SH-SY5Y (cell line): ENCODE data around the gene AIRE.

Source experiments
- GATA2 ChIP-seq: IDR thresholded peaks from 2 replicates; pipeline ENCODE4 v1.6.1; 2011; ENCODE audit warnings: mild to moderate bottlenecking, low read depth, low read length
- GATA3 ChIP-seq: IDR thresholded peaks from 2 replicates; pipeline ENCODE4 v1.6.1; 2011; ENCODE audit warnings: low read depth, mild to moderate bottlenecking, low read length, moderate library complexity

DNA sequence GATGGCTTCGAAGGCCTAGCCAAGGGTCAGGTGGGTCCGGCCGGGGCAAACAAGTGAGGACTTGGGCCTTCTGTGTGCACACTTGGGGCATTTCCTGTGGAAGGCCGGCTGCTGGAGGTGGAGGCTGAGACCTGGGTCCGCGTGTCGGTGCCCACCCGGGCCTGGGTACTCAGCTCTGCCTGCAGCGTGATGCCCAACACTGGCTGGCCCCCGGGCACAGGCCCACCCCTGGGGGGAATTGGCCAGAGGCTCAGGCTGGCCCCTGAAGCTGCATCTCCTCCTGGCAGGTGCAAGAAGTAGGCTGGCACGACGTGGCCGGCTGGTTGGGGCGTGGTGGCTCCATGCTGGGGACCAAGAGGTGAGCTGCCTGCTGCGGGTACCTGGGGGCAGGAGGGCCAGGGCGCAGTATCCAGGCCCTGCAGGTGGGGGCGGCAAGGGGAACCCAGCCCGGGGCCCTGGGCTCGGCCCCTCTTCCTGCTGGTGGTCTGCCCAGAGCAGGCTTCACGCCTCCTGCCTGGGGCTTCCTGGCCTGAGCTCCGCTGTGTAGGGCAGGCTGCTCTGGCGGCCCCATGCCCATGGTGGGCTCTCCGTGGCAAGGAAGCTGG, 36.3 kb downstream of the AIRE start:
- no peak for TF ChIP-seq GATA2
- no peak for TF ChIP-seq GATA3
